A549 (cell line): ENCODE data around the gene GMPS. TPM values are rescaled to one million over a fixed set of nuclear protein-coding genes. Genes with fewer than 3 reads are reported as not detected.

Experiments used
- ATAC-seq, 2 experiments: fragments of 200-7000 bp in 1 of 2; fragments of >200 bp in 1 of 2; cut with Nextera tagmentation in 1 of 2; cut with Tn5 transposase in 1 of 2; 3 replicates each; pipeline versions ENCODE4 v1.8.0 to v1.9.1; 2018 to 2020; ENCODE audit warnings: mild to moderate bottlenecking in 1 of 2, moderate library complexity in 1 of 2
- CTCF ChIA-PET: fragments of 300-600 bp; sonication (Branson Sonifier 250); formaldehyde crosslinking; extraction: SDS; loops from one replicate; lab custom pipeline; 2021; ENCODE audit warnings: antibody characterized with exemption, inconsistent platforms; lab: Yijun Ruan, JAX
- POLR2A ChIA-PET: fragments of 350-600 bp; formaldehyde crosslinking; extraction: SDS; loops from one replicate; lab custom pipeline; 2021; ENCODE audit warnings: antibody characterized with exemption, inconsistent platforms; lab: Yijun Ruan, JAX
- DNase-seq, 2 experiments: peaks; one replicate each; pipeline versions ENCODE4 v3.0.0 to v3.0.0-alpha.2; 2011 to 2016; ENCODE audit warnings: low read depth in 1 of 2, low spot score in 1 of 2
- FAIRE-seq: peaks from 2 replicates; lab custom pipeline; 2011; peaks lifted over from hg19 to GRCh38; lab: Jason Lieb, UNC
- H3K27ac ChIP-seq, 2 experiments: fragments of >200 bp; sonication (Bioruptor Twin); formaldehyde crosslinking; 3 replicates each; pipeline ENCODE4 v1.5.1; 2016 to 2017
- H3K4me1 ChIP-seq: fragments of >200 bp; sonication (Bioruptor Twin); formaldehyde crosslinking; 3 replicates; pipeline ENCODE4 v1.6.1; 2016
- H3K4me2 ChIP-seq: fragments of >200 bp; sonication (Bioruptor Twin); formaldehyde crosslinking; 3 replicates; pipeline ENCODE4 v1.6.1; 2016
- H3K4me3 ChIP-seq: fragments of >200 bp; sonication (Bioruptor Twin); formaldehyde crosslinking; 3 replicates; pipeline ENCODE4 v1.5.1; 2016
- H3K9me3 ChIP-seq: fragments of >200 bp; sonication (Bioruptor Twin); formaldehyde crosslinking; 3 replicates; pipeline ENCODE4 v1.6.1; 2016
- CBX8 ChIP-seq: fragments of 200-600 bp; sonication (generic); IDR thresholded peaks from 2 replicates; pipeline ENCODE4 v1.6.1; 2016
- E2F6 ChIP-seq: IDR thresholded peaks from 2 replicates; pipeline ENCODE4 v1.6.1; 2012; ENCODE audit warnings: low read depth, borderline replicate concordance
- EHF ChIP-seq: fragments of 250-450 bp; sonication (Bioruptor Pico); IDR thresholded peaks from 2 replicates; pipeline ENCODE4 v1.5.0; 2020; ENCODE audit warnings: mild to moderate bottlenecking
- HES2 ChIP-seq: fragments of >200 bp; sonication (Bioruptor Twin); formaldehyde crosslinking; IDR thresholded peaks from 2 replicates; pipeline ENCODE4 v1.6.1; 2016
- HEYL ChIP-seq: fragments of 250-450 bp; sonication (Bioruptor Pico); IDR thresholded peaks from 2 replicates; pipeline ENCODE4 v1.8.0; 2021; ENCODE audit warnings: mild to moderate bottlenecking, moderate library complexity
- JUN ChIP-seq, 2 experiments: fragments of >200 bp; sonication (Bioruptor Twin); formaldehyde crosslinking; IDR thresholded peaks; 2 replicates in 1 of 2; 3 replicates in 1 of 2; pipeline ENCODE4 v1.6.1; 2016 to 2017
- KDM1A ChIP-seq: fragments of 200-600 bp; sonication (generic); IDR thresholded peaks from 2 replicates; pipeline ENCODE4 v1.6.1; 2016; ENCODE audit warnings: low read depth, mild to moderate bottlenecking
- MAX ChIP-seq: IDR thresholded peaks from 2 replicates; pipeline ENCODE4 v1.6.1; 2012
- MYC ChIP-seq: IDR thresholded peaks from 2 replicates; pipeline ENCODE4 v1.6.1; 2012; ENCODE audit warnings: mild to moderate bottlenecking, inconsistent platforms, low read length, improper control_type of control experiment, borderline replicate concordance
- NFE2L2 ChIP-seq: fragments of 150-350 bp; conservative IDR thresholded peaks from 2 replicates; pipeline ENCODE4 v1.6.1; 2014; ENCODE audit warnings: low read length
- PHF8 ChIP-seq: fragments of 200-600 bp; sonication (generic); IDR thresholded peaks from 2 replicates; pipeline ENCODE4 v1.6.1; 2016; ENCODE audit warnings: low read depth, mild to moderate bottlenecking, antibody characterized with exemption, moderate library complexity, borderline replicate concordance
- RFX5 ChIP-seq: fragments of 450-650 bp; IDR thresholded peaks from 2 replicates; pipeline ENCODE4 v1.7.1; 2014; ENCODE audit warnings: antibody characterized with exemption, mild to moderate bottlenecking, moderate library complexity
- SMC3 ChIP-seq: fragments of >200 bp; sonication (Bioruptor Twin); formaldehyde crosslinking; IDR thresholded peaks from 3 replicates; pipeline ENCODE4 v1.6.1; 2018; ENCODE audit warnings: inconsistent platforms
- TFCP2L1 ChIP-seq: fragments of 250-450 bp; sonication (Bioruptor Pico); IDR thresholded peaks from 2 replicates; pipeline ENCODE4 v1.5.0; 2021; ENCODE audit warnings: mild to moderate bottlenecking
- TP53 ChIP-seq: fragments of 250-450 bp; sonication (Bioruptor Pico); IDR thresholded peaks from 2 replicates; pipeline ENCODE4 v1.5.0; 2021; ENCODE audit warnings: mild to moderate bottlenecking, moderate library complexity
- ZC3H11A ChIP-seq: fragments of 450-650 bp; IDR thresholded peaks from 2 replicates; pipeline ENCODE4 v1.6.1; 2014; ENCODE audit warnings: antibody characterized with exemption, mild to moderate bottlenecking
- ZFP36 ChIP-seq: fragments of 450-650 bp; IDR thresholded peaks from 2 replicates; pipeline ENCODE4 v1.6.1; 2014; ENCODE audit warnings: borderline replicate concordance; ENCODE audit not compliant: partially characterized antibody
- ZNF302 ChIP-seq: fragments of 250-450 bp; sonication (Bioruptor Pico); IDR thresholded peaks from 2 replicates; pipeline ENCODE4 v1.9.0; 2021; ENCODE audit warnings: inconsistent platforms, mild to moderate bottlenecking, moderate library complexity
- ZSCAN20 ChIP-seq: fragments of 250-450 bp; sonication (Bioruptor Pico); IDR thresholded peaks from 2 replicates; pipeline ENCODE4 v1.8.0; 2022; ENCODE audit warnings: mild to moderate bottlenecking, moderate library complexity
- WGBS: methylation state at CpG from one replicate; pipeline ENCODE4 v1.1.6; 2017; ENCODE audit errors: missing lambda C conversion rate; 5-methylcytosine and 5-hydroxymethylcytosine counted together
- polyA plus RNA-seq, 4 experiments: library from polyadenylated mRNA; depleted of rRNA in 3 of 4; stranded (reverse); fragments of >200 nt; fragmentation: RNase III in 1 of 4; extraction: RNeasy Plus Mini Kit Qiagen cat#74134 plus additional on column Dnase treatment in 1 of 4; gene quantifications; 2 replicates in 3 of 4; 3 replicates in 1 of 4; pipeline ENCODE4 v1.2.3, GENCODE V29; 2011 to 2017

The GMPS gene
- polyA plus RNA-seq, 2 of the 4 experiments (the other 2 are of a cell fraction) = 74.4 to 114 TPM

GRCh38 chr3:155863072-155863784 lies 7.2 kb upstream of the GMPS start:
- ATAC-seq = no peak
- CTCF ChIA-PET = interaction anchor here (1.2 kb wide), 1 partner anchor 57 kb away, joined by 7 read pairs; the partner anchor contains the start of gene C3orf33
- no peak for TF ChIP-seq JUN (IDR thresholded peaks at IDR 0.05)
- no peak for TF ChIP-seq ZNF302
- TF ChIP-seq NFE2L2 = no peak
- TF ChIP-seq RFX5 = no peak
- no peak for TF ChIP-seq SMC3
- no peak for TF ChIP-seq KDM1A
- no peak for TF ChIP-seq PHF8
- TF ChIP-seq, all 56 proteins: peak for 0
- DNase-seq (no peak), FAIRE-seq (no peak)
- 79% methylated on average over 12 of the region's 12 CpGs for WGBS
- Histone ChIP-seq H3K4me1 (peaks cover 5% of the 10 kb centered on the region; the same call in 1 of the 3 replicates), H3K4me3 (no peak overlapping the region), H3K4me2 (no peak overlapping the region), H3K27ac (0 out of 6 replicates have a peak overlapping the region, but pooled peaks of 1 of the 2 experiments have one; percentile 27), H3K9me3 (no peaks in the 10 kb centered on the region)
- POLR2A ChIA-PET = no interaction called here

- TF ChIP-seq TP53 (CRISPR knock-in tag) (no peak), MYC (no peak), HES2 (no peak), TFCP2L1 (CRISPR knock-in tag) (no peak), ZFP36 (no peak), EHF (CRISPR knock-in tag) (no peak), ZSCAN20 (CRISPR knock-in tag) (no peak), HEYL (CRISPR knock-in tag) (no peak), ZC3H11A (no peak), E2F6 (no peak)
- ChIA-PET CTCF (interaction anchor here (0.6 to 2.6 kb wide), 6 partner anchors 8 to 100 kb away, joined by 3 to 24 read pairs (median 4); partner anchors contain the start of gene C3orf33), POLR2A (interaction anchor here (0.6 to 2.6 kb wide), 6 partner anchors 14 to 543 kb away, joined by 3 to 24 read pairs (median 4); partner anchors contain the start of genes C3orf33 and SLC33A1)
- ATAC-seq = no peak
- Histone ChIP-seq H3K4me2 (peak overlapping the region; percentile 83), H3K4me1 (peaks cover 23% of the 10 kb centered on the region; the same call in 2 of the 3 replicates), H3K27ac (peak overlapping the region; percentile 66 to 86), H3K9me3 (no peaks in the 10 kb centered on the region), H3K4me3 (peak overlapping the region; percentile 39)
- DNase-seq = no peak
- 23% methylated on average over 3 of the region's 3 CpGs for WGBS
- FAIRE-seq = no peak
Observed at GRCh38 chr3:155869691-155870090, 759 bp upstream of the GMPS start.

GRCh38 chr3:155870945-155871745 lies 695 bp downstream of the GMPS start:
- no peak for FAIRE-seq
- POLR2A ChIA-PET = interaction anchor here (1.0 to 2.6 kb wide), 2 partner anchors 43 to 65 kb away, joined by 3 to 24 read pairs; partner anchors contain the start of gene C3orf33
- Histone ChIP-seq H3K4me3 (peak overlapping the region; percentile 97), H3K9me3 (no peaks in the 10 kb centered on the region), H3K27ac (peak overlapping the region; percentile 95 to 97), H3K4me1 (peaks cover 29% of the 10 kb centered on the region; the same call in 2 of the 3 replicates)
- TF ChIP-seq JUN (IDR thresholded peaks at IDR 0.05) (peak in 1 of 2 experiments; percentile 14; a peak in 1 of 5 replicates), PHF8 (peak; percentile 68), MAX (peak; percentile 59; the same call in 1 of the 2 replicates), E2F6 (peak; percentile 92), CBX8 (no peak)
- TF ChIP-seq, all 56 proteins: peak for 4
- CTCF ChIA-PET = interaction anchor here (0.7 to 1.6 kb wide), 6 partner anchors 9 to 65 kb away, joined by 3 to 10 read pairs (median 3); partner anchors contain the start of gene C3orf33
- ATAC-seq (peak; percentile 63 to 65), DNase-seq (peak; percentile 43 to 50)
- 2% methylated on average over 11 of the region's 85 CpGs for WGBS
- H3K4me2 ChIP-seq = peak overlapping the region; percentile 64
